HUES48 (cell line): Measurements from ENCODE around the gene RUFY2.
A peak's percentile ranks its signal among the peaks of the same experiment; 100 is the strongest.

Experiments used
- H3K27ac ChIP-seq: one replicate; pipeline ENCODE4 v1.7.0; 2013; ENCODE audit warnings: low read depth, low read length, inconsistent platforms
- H3K27me3 ChIP-seq: 2 replicates; pipeline ENCODE4 v1.6.1; 2013; ENCODE audit warnings: mild to moderate bottlenecking, low read length; ENCODE audit not compliant: control insufficient read depth, insufficient read depth
- H3K36me3 ChIP-seq: 2 replicates; pipeline ENCODE4 v1.6.1; 2013; ENCODE audit warnings: low read length; ENCODE audit not compliant: control insufficient read depth, insufficient read depth
- H3K4me1 ChIP-seq: 2 replicates; pipeline ENCODE4 v1.6.1; 2013; ENCODE audit warnings: mild to moderate bottlenecking, low read length; ENCODE audit not compliant: control insufficient read depth, insufficient read depth
- H3K4me3 ChIP-seq: 2 replicates; pipeline ENCODE4 v1.5.1; 2013; ENCODE audit warnings: mild to moderate bottlenecking, low read depth, low read length
- H3K9ac ChIP-seq: 2 replicates; pipeline ENCODE4 v1.6.1; 2013; ENCODE audit warnings: mild to moderate bottlenecking, low read depth, low read length, moderate library complexity
- H3K9me3 ChIP-seq: 2 replicates; pipeline ENCODE4 v1.6.1; 2013; ENCODE audit warnings: low read length; ENCODE audit not compliant: control insufficient read depth, insufficient read depth

RUFY2 gene

DNA sequence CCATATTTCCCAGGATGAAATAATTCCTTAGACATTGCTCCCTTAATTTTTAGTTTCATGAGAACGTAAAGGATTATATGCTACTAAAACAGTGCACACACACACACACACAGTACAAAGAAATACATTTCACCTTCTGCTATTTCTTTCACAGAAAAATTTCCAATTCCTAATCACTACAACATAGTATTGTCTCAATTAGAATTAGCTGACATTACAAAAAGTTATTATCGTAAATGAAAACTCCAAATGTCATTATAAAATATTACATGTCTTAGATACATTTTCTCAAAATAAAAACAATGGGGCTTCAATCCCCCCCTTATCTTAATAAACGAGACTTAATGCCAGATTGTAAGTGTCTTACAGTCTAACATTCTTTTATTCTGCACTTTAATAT lies 12.3 kb upstream of the RUFY2 start:
- H3K27me3 ChIP-seq = no peaks in the 10 kb centered on the region
- H3K4me1 ChIP-seq = no peaks in the 10 kb centered on the region
- H3K27ac ChIP-seq = no peak overlapping the region
- H3K9me3 ChIP-seq = no peaks in the 10 kb centered on the region
- H3K9ac ChIP-seq = no peak overlapping the region
- H3K36me3 ChIP-seq = peaks cover 93% of the 10 kb centered on the region
- H3K4me3 ChIP-seq = no peak overlapping the region

DNA sequence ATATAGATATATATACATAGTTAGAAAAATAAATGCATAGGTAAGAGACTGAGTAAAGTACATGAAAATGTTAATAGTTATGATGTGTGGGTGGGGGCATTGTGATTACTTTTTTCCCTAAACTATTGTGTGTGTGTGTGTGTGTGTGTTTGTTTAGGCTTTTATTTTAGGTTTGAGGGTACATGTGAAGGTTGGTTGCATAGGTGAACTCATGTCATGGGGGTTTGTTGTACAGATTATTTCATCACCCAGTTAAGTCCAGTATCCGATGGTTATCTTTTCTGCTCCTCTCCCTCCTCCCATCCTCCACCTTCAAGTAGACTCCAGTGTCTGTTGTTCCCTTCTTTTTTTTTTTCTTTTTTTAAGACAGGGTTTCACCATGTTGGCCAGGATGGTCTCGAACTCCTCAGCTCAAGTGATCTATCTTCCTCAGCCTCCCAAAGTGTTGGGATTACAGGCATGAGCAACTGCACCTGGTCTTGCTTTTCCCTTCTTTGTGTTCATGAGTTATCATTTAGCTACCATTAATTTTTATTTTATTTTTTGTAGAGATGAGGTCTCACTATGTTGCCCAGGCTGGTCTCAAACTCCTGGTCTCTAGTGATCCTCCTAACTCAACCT lies 1.9 kb upstream of the RUFY2 start:
- no peak overlapping the region for H3K27ac ChIP-seq
- H3K9me3 ChIP-seq = no peaks in the 10 kb centered on the region
- H3K4me3 ChIP-seq = no peak overlapping the region
- H3K27me3 ChIP-seq = no peaks in the 10 kb centered on the region
- H3K4me1 ChIP-seq = peaks cover 7% of the 10 kb centered on the region; the same call in 1 of the 2 replicates
- peaks cover 1% of the 10 kb centered on the region; the same call in 1 of the 2 replicates for H3K36me3 ChIP-seq
- no peak overlapping the region for H3K9ac ChIP-seq

DNA sequence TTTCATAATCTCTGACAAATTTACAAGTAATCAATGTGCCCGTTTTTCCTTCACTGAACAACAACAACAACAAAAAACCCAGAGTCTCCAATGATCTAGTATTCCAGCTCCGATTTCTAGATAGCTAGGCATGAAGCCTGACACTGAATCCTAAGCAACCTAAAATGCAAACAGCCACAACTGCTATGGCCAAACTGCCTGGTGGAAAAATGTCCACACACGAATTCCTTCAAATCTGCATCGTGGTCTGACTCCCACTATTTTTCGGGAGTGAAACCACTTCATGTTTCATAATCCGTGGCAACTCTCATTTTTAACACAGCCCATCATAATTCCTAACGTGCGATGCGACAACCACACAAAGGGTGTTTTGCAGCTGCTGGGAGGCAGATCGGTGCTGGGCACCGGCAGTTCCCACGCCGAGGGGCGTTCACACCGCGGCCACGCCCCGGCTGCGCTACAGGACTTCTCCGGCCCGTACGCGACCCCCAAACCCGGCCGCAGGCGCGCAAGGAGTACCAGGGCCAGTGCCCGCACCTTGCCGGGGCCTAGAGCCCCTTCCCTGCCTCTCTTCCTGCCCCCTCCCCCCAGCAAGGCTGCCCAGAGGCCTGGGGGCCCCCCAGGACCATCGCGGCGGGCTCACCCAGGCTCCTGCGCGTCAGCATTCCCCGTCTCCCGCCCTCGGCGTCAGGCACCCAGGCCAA lies 814 bp downstream of the RUFY2 start:
- H3K4me1 ChIP-seq = peaks cover 7% of the 10 kb centered on the region; the same call in 1 of the 2 replicates
- H3K36me3 ChIP-seq = peaks cover 3% of the 10 kb centered on the region
- peak overlapping the region; percentile 72 for H3K4me3 ChIP-seq
- H3K9ac ChIP-seq = peak overlapping the region; percentile 80
- H3K27ac ChIP-seq = peak overlapping the region; percentile 92
- no peaks in the 10 kb centered on the region for H3K27me3 ChIP-seq
- H3K9me3 ChIP-seq = no peaks in the 10 kb centered on the region

DNA sequence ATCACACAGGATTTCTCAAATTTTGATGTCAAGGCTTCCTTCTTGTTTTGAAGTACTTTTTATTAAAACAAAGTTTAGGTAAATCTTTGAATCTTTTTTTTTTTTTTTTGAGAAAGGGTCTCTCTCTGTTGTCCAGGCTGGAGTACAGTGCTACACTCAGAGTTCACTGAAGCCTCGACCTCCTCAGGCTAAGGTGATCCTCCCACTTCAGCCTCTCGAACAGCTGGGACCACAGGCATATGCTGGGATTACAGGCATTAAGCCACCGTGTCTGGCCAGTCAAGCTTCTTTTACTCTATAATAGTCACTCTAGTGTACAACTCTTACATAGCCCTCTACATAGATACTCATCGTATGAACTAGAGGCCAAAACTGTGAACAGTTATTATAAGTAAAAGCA lies 3.4 kb downstream of the RUFY2 start:
- H3K36me3 ChIP-seq = peaks cover 11% of the 10 kb centered on the region
- peaks cover 7% of the 10 kb centered on the region; the same call in 1 of the 2 replicates for H3K4me1 ChIP-seq
- no peak overlapping the region for H3K9ac ChIP-seq
- no peaks in the 10 kb centered on the region for H3K9me3 ChIP-seq
- no peak overlapping the region for H3K4me3 ChIP-seq
- H3K27me3 ChIP-seq = no peaks in the 10 kb centered on the region
- H3K27ac ChIP-seq = no peak overlapping the region

DNA sequence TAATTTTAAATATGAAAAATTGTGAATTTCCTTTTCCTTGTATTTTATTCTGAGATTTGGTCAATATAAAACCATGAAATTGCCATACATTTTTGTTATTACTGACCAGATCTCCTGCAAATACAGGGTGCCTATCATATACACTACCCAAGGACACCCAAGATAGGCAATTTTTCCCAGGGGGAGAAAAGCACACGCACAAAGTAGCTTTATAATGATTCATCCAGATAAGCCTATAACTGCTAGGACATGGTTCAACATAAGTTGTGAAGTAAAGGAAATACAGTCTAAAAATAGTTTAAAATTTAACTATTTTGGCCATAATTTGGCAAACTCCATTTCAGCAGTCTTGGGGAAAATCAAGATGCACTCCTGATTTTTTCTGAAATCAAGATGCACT lies 4.8 kb downstream of the RUFY2 start:
- Histone ChIP-seq H3K27me3 (no peaks in the 10 kb centered on the region), H3K4me3 (no peak overlapping the region), H3K9me3 (no peaks in the 10 kb centered on the region), H3K27ac (no peak overlapping the region), H3K4me1 (peaks cover 7% of the 10 kb centered on the region; the same call in 1 of the 2 replicates), H3K9ac (no peak overlapping the region), H3K36me3 (peaks cover 11% of the 10 kb centered on the region)

DNA sequence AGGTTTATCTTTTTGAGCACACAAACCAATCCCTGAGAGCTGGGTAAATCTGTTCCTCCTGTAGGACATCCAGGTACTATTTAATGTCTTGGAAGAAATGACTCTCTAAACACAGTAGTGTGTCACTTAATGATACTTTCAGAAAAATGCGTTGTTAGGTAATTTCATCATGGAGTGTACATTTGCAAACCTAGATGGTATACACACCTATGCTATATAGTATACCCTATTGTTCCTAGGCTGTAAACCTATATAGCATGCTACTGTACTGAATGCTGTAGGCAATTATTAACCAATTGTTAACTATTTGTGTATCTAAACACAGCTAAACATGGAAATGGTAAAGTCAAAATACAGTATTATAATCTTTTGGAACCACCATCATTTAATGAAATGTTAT lies 10.1 kb downstream of the RUFY2 start:
- no peaks in the 10 kb centered on the region for H3K27me3 ChIP-seq
- no peaks in the 10 kb centered on the region for H3K9me3 ChIP-seq
- no peak overlapping the region for H3K9ac ChIP-seq
- no peak overlapping the region for H3K4me3 ChIP-seq
- no peak overlapping the region for H3K27ac ChIP-seq
- peaks cover 34% of the 10 kb centered on the region for H3K36me3 ChIP-seq
- H3K4me1 ChIP-seq = no peaks in the 10 kb centered on the region

DNA sequence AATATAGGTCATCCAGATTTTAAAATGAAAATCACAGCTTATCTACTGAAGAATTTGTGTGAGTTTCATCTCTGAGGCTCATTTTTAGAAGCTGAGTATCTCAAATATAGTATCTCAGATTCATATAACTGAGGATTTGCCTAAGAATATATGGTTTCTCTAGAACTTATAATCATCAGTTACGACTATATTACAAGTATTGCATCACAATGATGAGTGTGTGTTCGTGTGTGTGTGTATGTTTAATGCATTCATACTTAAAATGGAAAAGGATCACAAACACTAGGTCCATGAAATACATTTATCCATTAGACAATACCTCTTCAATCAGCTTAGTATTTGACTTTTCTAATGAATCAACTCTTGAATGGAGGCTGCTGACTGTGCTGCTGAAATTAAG lies 21.3 kb downstream of the RUFY2 start:
- Histone ChIP-seq H3K27ac (no peak overlapping the region), H3K27me3 (no peaks in the 10 kb centered on the region), H3K9me3 (no peaks in the 10 kb centered on the region), H3K9ac (no peak overlapping the region), H3K36me3 (peaks cover 55% of the 10 kb centered on the region), H3K4me3 (no peak overlapping the region), H3K4me1 (no peaks in the 10 kb centered on the region)

- peaks cover 26% of the 10 kb centered on the region for H3K36me3 ChIP-seq
- H3K4me1 ChIP-seq = no peaks in the 10 kb centered on the region
- H3K9ac ChIP-seq = no peak overlapping the region
- no peak overlapping the region for H3K27ac ChIP-seq
- no peaks in the 10 kb centered on the region for H3K27me3 ChIP-seq
- peaks cover 3% of the 10 kb centered on the region; the same call in 1 of the 2 replicates for H3K9me3 ChIP-seq
- H3K4me3 ChIP-seq = no peak overlapping the region
Observed at GRCh38 chr10:68371604-68372003, 35.5 kb downstream of the RUFY2 start.

- Histone ChIP-seq H3K4me3 (no peak overlapping the region), H3K27ac (no peak overlapping the region), H3K36me3 (peaks cover 25% of the 10 kb centered on the region), H3K4me1 (no peaks in the 10 kb centered on the region), H3K9me3 (no peaks in the 10 kb centered on the region), H3K9ac (no peak overlapping the region), H3K27me3 (no peaks in the 10 kb centered on the region)
Observed at GRCh38 chr10:68367121-68367520, 40.0 kb downstream of the RUFY2 start.

DNA sequence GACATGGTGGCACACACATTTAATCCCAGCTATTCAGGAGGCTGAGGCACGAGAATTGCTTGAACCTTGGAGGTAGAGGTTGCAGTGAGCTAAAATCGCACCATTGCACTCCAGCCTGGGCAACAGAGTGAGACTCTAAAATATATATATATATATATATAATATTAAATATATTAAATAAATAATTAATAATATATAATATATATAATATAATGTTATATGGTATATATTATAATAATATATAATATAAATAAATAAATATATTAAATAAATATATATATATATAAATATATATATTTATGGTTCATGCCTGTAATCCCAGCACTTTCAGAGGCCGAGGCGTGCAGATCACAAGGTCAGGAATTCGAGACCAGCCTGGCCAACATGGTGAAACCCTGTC lies 40.5 kb downstream of the RUFY2 start:
- H3K9ac ChIP-seq = no peak overlapping the region
- H3K27me3 ChIP-seq = no peaks in the 10 kb centered on the region

GRCh38 chr10:68365611-68366010 lies 41.5 kb downstream of the RUFY2 start:
- no peak overlapping the region for H3K4me3 ChIP-seq

More for the DNA sequence above, 40.5 kb downstream of the RUFY2 start:
- H3K4me1 ChIP-seq = no peaks in the 10 kb centered on the region
- H3K36me3 ChIP-seq = peaks cover 29% of the 10 kb centered on the region
- no peaks in the 10 kb centered on the region for H3K9me3 ChIP-seq
- H3K4me3 ChIP-seq = no peak overlapping the region
- H3K27ac ChIP-seq = no peak overlapping the region

More at GRCh38 chr10:68365611-68366010, 41.5 kb downstream of the RUFY2 start:
- Histone ChIP-seq H3K9me3 (no peaks in the 10 kb centered on the region), H3K36me3 (peaks cover 31% of the 10 kb centered on the region), H3K27ac (no peak overlapping the region), H3K4me1 (no peaks in the 10 kb centered on the region), H3K9ac (no peak overlapping the region), H3K27me3 (no peaks in the 10 kb centered on the region)
